ENCODE measurements around the gene ATPAF1.

The ATPAF1 gene

GRCh38 chr1:46621930-46622329 is 46.2 kb downstream of the ATPAF1 start:
- Histone ChIP-seq H3K4me3 (no peak overlapping the region), H3K27ac (peak overlapping the region in 1 of 2 donors; percentile 7)
- no peak for DNase-seq (ENCODE audit: low spot score)
- TF ChIP-seq CTCF (IDR thresholded peaks at IDR 0.05): no peak

GRCh38 chr1:46619656-46620258 is 48.4 kb downstream of the ATPAF1 start:
- no peak for DNase-seq (ENCODE audit: low spot score)
- no peak overlapping the region for H3K4me3 ChIP-seq
- no peak for TF ChIP-seq CTCF (IDR thresholded peaks at IDR 0.05)
- H3K27ac ChIP-seq: no peak overlapping the region

GRCh38 chr1:46618754-46619415 is 49.3 kb downstream of the ATPAF1 start:
- no peak for TF ChIP-seq CTCF (IDR thresholded peaks at IDR 0.05)
- no peak for DNase-seq (ENCODE audit: low spot score)
- H3K27ac ChIP-seq: no peak overlapping the region
- H3K4me3 ChIP-seq: no peak overlapping the region

GRCh38 chr1:46617833-46618232 is 50.3 kb downstream of the ATPAF1 start:
- H3K27ac ChIP-seq: no peak overlapping the region
- TF ChIP-seq CTCF (IDR thresholded peaks at IDR 0.05): no peak
- no peak for DNase-seq (ENCODE audit: low spot score)

GRCh38 chr1:46617108-46617800 is 50.9 kb downstream of the ATPAF1 start:
- Histone ChIP-seq H3K4me3 (peak overlapping the region; percentile 80), H3K27ac (peak overlapping the region; percentile 94 to 96)
- no peak for DNase-seq (ENCODE audit: low spot score)
- no peak for TF ChIP-seq CTCF (IDR thresholded peaks at IDR 0.05)

More at GRCh38 chr1:46617833-46618232, 50.3 kb downstream of the ATPAF1 start:
- no peak overlapping the region for H3K4me3 ChIP-seq

- peak; percentile 95 for DNase-seq (ENCODE audit: low spot score)
- no peak for TF ChIP-seq CTCF (IDR thresholded peaks at IDR 0.05)
- Histone ChIP-seq H3K4me3 (peak within 1 kb of the TSS; percentile 80), H3K27ac (peak within 1 kb of the TSS; percentile 94 to 96)
Measured at GRCh38 chr1:46616277-46617107, 51.7 kb downstream of the ATPAF1 start, which contains the start of gene MOB3C. MOB3C (minus strand) TSS chr1:46616811; CDS start chr1:46613321, 3,490 bp downstream.

All from coronary artery (tissue), 2 donors.